Activated naive CD4-positive, alpha-beta T cell treated with anti-CD3 and anti-CD28 coated beads, Interleukin-2, amount 10 ng/mL, durations not matched to agents 7 days and 5 days (primary cell): ENCODE results near the gene AKNAD1.
"Not testable (repeated sequence)": the region's sequence is repeated elsewhere in the genome, so short reads cannot be mapped to it uniquely, and the experiment has no call there.

Source experiments
- CTCF ChIA-PET: fragments of 350-600 bp; sonication (Branson Sonifier 250); formaldehyde crosslinking; loops from one replicate; lab custom pipeline; 2021; ENCODE audit warnings: antibody characterized with exemption; lab: Charles Lee
- DNase-seq: peaks from one replicate; pipeline ENCODE4 v3.0.0-alpha.2; 2020
- H3K27ac Mint-ChIP-seq: one replicate; pipeline ENCODE4 v1.8.0; 2021; ENCODE audit warnings: mild to moderate bottlenecking, moderate library complexity, mixed read lengths
- H3K27me3 Mint-ChIP-seq: one replicate; pipeline ENCODE4 v1.8.0; 2021; ENCODE audit warnings: mild to moderate bottlenecking, mixed read lengths
- H3K36me3 Mint-ChIP-seq: one replicate; pipeline ENCODE4 v1.8.0; 2021; ENCODE audit warnings: mixed read lengths
- H3K4me1 Mint-ChIP-seq: one replicate; pipeline ENCODE4 v1.8.0; 2021; ENCODE audit warnings: mixed read lengths
- H3K4me3 Mint-ChIP-seq: one replicate; pipeline ENCODE4 v1.8.0; 2021; ENCODE audit warnings: mild to moderate bottlenecking, moderate library complexity, mixed read lengths
- H3K9me3 Mint-ChIP-seq: one replicate; pipeline ENCODE4 v1.8.0; 2021; ENCODE audit warnings: mixed read lengths

The AKNAD1 gene

GRCh38 chr1:108856994-108857393, at the start of gene AKNAD1:
Gene AKNAD1 (minus strand): TSS chr1:108857094. CDS start chr1:108852664, 4,430 bp downstream.
- Mint-ChIP-seq H3K4me3 (no peak within 1 kb of the TSS), H3K9me3 (no peaks in the 10 kb centered on the region), H3K4me1 (peaks cover 12% of the 10 kb centered on the region), H3K36me3 (no peaks in the 10 kb centered on the region), H3K27me3 (peaks cover 46% of the 10 kb centered on the region), H3K27ac (no peak within 1 kb of the TSS)
- CTCF ChIA-PET = no interaction called here
- no peak for DNase-seq

DNA sequence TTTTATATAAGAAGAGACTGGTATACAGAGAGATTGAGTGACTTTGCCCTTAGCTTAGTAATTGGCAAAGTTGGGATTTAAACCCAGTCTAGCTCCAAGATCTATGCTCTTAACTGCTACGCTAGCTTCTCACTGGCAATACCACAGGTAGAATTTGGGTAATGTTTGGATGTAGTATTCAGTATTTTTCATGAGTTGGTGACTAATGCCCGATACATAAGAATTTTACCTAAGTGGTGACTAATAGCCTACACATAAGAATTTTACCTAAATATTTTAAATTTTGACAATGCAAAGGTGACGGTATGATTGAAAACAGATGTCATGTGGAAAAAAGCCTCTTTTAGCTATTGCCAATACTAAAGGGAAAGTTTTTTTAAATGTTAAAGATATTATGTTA, 44.2 kb upstream of the AKNAD1 start:
- no peak for DNase-seq
- CTCF ChIA-PET = interaction anchor here (1.3 kb wide), 1 partner anchor 73 kb away, joined by 9 read pairs; no protein-coding TSS in a partner anchor
- Mint-ChIP-seq H3K4me1 (no peaks in the 10 kb centered on the region), H3K4me3 (no peak overlapping the region), H3K27me3 (no peaks in the 10 kb centered on the region), H3K36me3 (peaks cover 28% of the 10 kb centered on the region), H3K27ac (no peak overlapping the region), H3K9me3 (no peaks in the 10 kb centered on the region)

- H3K4me1 Mint-ChIP-seq = no peaks in the 10 kb centered on the region
- DNase-seq = peak; percentile 40
- H3K4me3 Mint-ChIP-seq = no peak overlapping the region
- no peak overlapping the region for H3K27ac Mint-ChIP-seq
- no peaks in the 10 kb centered on the region for H3K9me3 Mint-ChIP-seq
- peaks cover 19% of the 10 kb centered on the region for H3K36me3 Mint-ChIP-seq
- no peaks in the 10 kb centered on the region for H3K27me3 Mint-ChIP-seq
- CTCF ChIA-PET = interaction anchor here (0.6 to 9.2 kb wide), 8 partner anchors 8 to 191 kb away, joined by 3 to 148 read pairs (median 3); no protein-coding TSS in a partner anchor
Measured at GRCh38 chr1:108897865-108898720, 41.2 kb upstream of the AKNAD1 start.

DNA sequence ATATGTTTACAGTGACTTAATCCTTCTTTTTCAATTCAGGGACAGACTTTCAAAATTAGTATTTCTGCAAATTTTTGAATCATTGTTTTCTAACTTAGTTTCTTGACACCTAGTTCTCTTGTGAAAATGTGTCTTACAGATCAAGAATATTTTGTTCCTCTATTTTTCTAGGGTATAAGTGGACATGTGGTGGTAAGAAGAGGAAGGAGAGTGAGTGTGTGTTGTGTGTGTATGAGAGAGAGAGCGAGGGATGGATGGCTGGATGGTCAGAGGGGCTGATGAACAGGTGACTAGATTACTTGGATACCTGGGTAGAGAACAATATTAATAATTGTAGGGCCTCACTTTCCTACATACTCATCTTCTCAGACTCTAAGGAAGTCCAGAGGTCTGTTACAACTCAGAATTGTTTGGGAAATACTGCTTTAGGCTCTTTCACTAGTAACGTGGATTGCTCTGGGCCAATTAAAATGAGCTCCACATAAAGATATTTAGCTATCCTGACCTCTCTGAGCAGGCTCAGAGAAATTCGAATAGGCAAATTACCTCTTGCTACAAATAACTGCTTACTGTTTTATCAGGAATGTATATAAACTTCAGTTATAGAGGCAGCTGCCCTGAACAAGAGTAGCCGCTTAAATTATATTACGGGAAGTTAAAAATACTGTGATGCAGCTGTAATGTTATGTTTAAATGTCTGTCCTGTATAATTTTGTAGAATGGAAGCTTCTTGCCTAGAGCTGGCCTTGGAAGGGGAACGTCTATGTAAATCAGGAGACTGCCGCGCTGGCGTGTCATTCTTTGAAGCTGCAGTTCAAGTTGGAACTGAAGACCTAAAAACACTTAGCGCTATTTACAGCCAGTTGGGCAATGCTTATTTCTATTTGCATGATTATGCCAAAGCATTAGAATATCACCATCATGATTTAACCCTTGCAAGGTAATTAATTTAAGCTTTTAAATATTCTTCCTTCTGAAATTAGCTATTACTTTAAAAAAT, 39.6 kb upstream of the AKNAD1 start:
- no peak overlapping the region for H3K4me3 Mint-ChIP-seq
- H3K9me3 Mint-ChIP-seq = no peaks in the 10 kb centered on the region
- H3K36me3 Mint-ChIP-seq = peaks cover 13% of the 10 kb centered on the region
- no peak for DNase-seq
- no peaks in the 10 kb centered on the region for H3K27me3 Mint-ChIP-seq
- no peak overlapping the region for H3K27ac Mint-ChIP-seq
- H3K4me1 Mint-ChIP-seq = no peaks in the 10 kb centered on the region
- CTCF ChIA-PET = interaction anchor here (0.6 to 9.2 kb wide), 6 partner anchors 8 to 204 kb away, joined by 3 to 148 read pairs (median 4); partner anchors contain the start of gene PRPF38B

- Mint-ChIP-seq H3K4me1 (no peaks in the 10 kb centered on the region), H3K27ac (no peak overlapping the region), H3K4me3 (no peak overlapping the region), H3K27me3 (no peaks in the 10 kb centered on the region), H3K9me3 (no peaks in the 10 kb centered on the region), H3K36me3 (peaks cover 5% of the 10 kb centered on the region)
- CTCF ChIA-PET = interaction anchor here (9.2 kb wide), 1 partner anchor 66 kb away, joined by 148 read pairs; no protein-coding TSS in a partner anchor
- DNase-seq = no peak
Measured at GRCh38 chr1:108893141-108893530, 36.2 kb upstream of the AKNAD1 start.

DNA sequence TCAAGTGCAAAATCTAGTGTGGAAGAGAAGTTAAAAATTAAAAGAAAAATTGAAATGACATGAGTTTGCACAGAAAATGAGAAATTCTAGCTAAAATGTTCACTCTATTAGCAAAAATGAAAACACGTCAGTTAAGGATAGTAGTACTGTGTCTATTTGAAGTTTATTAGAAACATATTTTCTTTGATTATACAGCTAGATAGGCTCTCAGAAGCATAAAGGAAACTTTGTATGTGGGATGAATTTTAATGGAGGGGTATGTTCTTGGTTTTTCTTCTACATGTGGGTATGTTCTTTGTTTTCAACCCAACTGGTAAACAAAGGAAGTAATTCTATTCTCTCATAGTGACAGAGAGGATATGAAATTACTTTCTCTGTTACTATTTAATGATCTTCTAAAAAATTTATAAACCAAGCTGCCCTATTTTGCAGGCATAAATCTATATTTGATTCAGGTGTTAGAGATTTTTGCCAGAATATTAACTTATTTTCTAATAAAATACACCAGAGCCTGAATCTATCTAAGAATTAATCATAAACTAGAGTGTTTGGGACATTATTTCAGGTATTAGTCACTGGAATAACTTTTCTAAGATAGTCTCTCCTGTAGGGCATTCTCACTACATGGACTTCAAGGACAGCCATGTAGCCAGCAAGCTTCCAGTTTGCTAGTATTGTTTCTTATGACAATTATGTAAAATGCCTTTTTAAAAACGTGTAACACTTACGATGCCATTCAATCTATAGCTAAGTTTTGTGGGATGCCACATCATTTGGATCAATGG, 35.7 kb upstream of the AKNAD1 start:
- peaks cover 2% of the 10 kb centered on the region for H3K36me3 Mint-ChIP-seq
- no peak overlapping the region for H3K4me3 Mint-ChIP-seq
- H3K9me3 Mint-ChIP-seq = no peaks in the 10 kb centered on the region
- no peaks in the 10 kb centered on the region for H3K27me3 Mint-ChIP-seq
- DNase-seq = no peak
- no peaks in the 10 kb centered on the region for H3K4me1 Mint-ChIP-seq
- no peak overlapping the region for H3K27ac Mint-ChIP-seq
- CTCF ChIA-PET = interaction anchor here (9.2 kb wide), 1 partner anchor 66 kb away, joined by 148 read pairs; no protein-coding TSS in a partner anchor

- no peaks in the 10 kb centered on the region for H3K4me1 Mint-ChIP-seq
- no peak overlapping the region for H3K27ac Mint-ChIP-seq
- no peak overlapping the region for H3K4me3 Mint-ChIP-seq
- peaks cover 4% of the 10 kb centered on the region for H3K36me3 Mint-ChIP-seq
- no peaks in the 10 kb centered on the region for H3K9me3 Mint-ChIP-seq
- H3K27me3 Mint-ChIP-seq = no peaks in the 10 kb centered on the region
- DNase-seq = no peak
- CTCF ChIA-PET = interaction anchor here (1.5 kb wide), 1 partner anchor 8 kb away, joined by 5 read pairs; no protein-coding TSS in a partner anchor
Measured at GRCh38 chr1:108889706-108890384, 33.0 kb upstream of the AKNAD1 start.

DNA sequence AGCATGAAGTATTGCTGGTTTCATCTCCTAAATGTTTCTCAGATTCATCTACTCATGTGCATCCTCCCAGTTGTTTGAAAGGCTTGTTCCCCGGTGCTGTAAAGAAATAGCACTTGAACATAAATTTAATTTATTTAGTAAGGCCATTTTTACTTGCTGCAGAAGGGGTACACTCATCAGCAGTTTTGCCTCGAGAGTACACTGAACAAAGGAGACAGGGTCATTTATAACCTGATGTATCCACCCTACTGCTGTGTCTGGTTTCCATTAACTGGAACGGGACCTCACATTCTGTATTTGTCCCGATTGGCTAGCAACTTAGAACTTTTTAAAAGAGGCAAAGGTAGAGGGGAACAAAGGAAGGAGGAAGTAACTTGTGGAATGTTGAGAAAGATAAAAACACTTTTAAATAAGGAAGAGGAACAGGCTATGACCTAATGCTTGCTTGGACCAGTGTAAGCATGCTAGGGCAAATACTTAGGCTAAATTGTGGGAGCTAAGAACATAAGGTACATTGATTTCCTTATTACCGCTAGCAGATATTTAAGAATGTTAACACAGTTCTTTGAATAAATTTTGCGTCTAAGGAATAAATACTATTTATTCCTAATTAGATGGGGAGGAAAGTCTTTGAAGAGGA, 32.2 kb upstream of the AKNAD1 start:
- not testable (repeated sequence) for DNase-seq, H3K4me3 Mint-ChIP-seq, H3K36me3 Mint-ChIP-seq, H3K27me3 Mint-ChIP-seq, H3K27ac Mint-ChIP-seq, H3K9me3 Mint-ChIP-seq, H3K4me1 Mint-ChIP-seq
- CTCF ChIA-PET = interaction anchor here (1.5 kb wide), 1 partner anchor 9 kb away, joined by 5 read pairs; no protein-coding TSS in a partner anchor

DNA sequence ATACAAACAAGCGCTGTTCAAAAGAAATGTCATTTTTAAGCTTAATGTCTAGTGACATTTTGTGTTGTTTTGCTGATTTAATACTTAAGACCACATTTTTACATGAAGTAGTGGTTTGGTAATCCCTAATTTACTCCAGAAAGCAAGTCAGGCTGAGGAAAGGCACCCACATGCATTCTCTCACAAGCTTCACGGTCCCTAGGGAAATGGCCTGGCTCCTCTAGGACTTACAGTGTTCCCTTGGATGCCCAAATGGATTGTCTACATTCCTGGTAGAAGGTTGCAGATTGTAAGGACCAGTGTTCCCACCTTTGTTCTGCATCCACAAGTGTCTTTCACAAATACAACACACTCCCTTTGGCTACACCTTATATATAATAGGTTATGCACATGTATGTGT, 29.4 kb upstream of the AKNAD1 start:
- no peak overlapping the region for H3K27ac Mint-ChIP-seq
- H3K9me3 Mint-ChIP-seq = no peaks in the 10 kb centered on the region
- H3K27me3 Mint-ChIP-seq = no peaks in the 10 kb centered on the region
- CTCF ChIA-PET = no interaction called here
- DNase-seq = no peak
- no peak overlapping the region for H3K4me3 Mint-ChIP-seq
- no peaks in the 10 kb centered on the region for H3K4me1 Mint-ChIP-seq
- peaks cover 7% of the 10 kb centered on the region for H3K36me3 Mint-ChIP-seq

DNA sequence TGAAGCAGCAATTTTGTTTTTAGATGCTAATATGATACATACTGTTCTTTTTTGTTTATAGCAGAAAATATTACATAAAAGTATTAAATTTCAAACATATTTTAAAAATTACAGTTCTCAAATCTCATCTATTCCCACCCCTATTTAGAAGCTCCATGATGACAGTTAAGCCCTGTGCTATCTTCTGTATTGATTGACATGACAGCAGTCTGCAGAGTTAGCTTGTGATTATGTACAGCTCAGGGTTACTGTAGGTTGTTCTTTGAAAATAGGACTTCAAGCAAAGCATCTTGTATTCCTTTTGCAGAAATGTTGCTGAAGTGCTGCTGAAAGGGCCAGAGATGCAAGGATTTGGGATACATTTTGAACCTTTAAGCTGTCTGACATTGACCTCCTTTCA, 28.1 kb upstream of the AKNAD1 start:
- Mint-ChIP-seq H3K4me1 (peaks cover 3% of the 10 kb centered on the region), H3K27ac (no peak overlapping the region), H3K9me3 (no peaks in the 10 kb centered on the region), H3K4me3 (no peak overlapping the region), H3K36me3 (peaks cover 8% of the 10 kb centered on the region), H3K27me3 (no peaks in the 10 kb centered on the region)
- no peak for DNase-seq
- CTCF ChIA-PET = no interaction called here

DNA sequence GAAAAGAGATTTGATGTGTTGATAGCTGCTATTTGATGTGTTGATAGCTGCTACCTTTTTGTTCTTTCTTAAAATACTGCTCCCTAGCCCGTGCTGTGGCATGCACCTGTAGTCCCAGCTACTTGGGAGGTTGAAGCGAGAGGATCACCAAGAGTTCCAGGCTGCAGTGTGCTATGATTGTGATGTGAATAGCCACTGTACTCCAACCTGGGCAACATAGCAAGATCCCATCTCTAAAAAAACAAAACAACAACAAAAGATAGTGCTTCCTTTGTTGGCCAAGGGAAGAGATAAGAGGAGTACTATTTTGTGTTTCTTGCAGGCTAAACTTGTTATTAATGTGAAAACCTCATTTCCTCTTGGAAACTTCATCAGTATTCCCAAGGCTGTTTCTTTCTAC, 25.9 kb upstream of the AKNAD1 start:
- H3K27me3 Mint-ChIP-seq = peaks cover 4% of the 10 kb centered on the region
- DNase-seq = no peak
- peaks cover 13% of the 10 kb centered on the region for H3K36me3 Mint-ChIP-seq
- H3K27ac Mint-ChIP-seq = no peak overlapping the region
- no peaks in the 10 kb centered on the region for H3K9me3 Mint-ChIP-seq
- H3K4me3 Mint-ChIP-seq = no peak overlapping the region
- H3K4me1 Mint-ChIP-seq = peaks cover 16% of the 10 kb centered on the region
- CTCF ChIA-PET = interaction anchor here (0.6 to 1.3 kb wide), 5 partner anchors 12 to 217 kb away, joined by 3 to 4 read pairs (median 3); no protein-coding TSS in a partner anchor

DNA sequence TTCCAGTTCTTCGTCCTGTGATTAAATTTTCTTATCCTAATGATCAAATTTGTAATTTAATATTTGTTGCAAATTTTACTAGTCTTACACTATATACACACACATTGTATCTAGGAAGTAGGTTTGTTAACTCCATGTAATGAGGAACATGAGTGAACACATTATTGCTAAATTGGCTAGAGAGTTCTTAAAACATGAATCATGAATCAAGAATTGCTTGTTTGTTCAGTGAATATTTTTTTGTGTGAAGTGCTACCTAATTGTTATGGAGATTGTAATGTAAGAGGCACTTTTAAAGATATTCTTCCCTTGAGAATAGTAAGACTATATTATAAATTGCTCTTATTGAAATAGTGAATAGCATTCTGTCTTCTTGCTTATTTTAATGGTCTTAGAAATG, 24.5 kb upstream of the AKNAD1 start:
- peaks cover 23% of the 10 kb centered on the region for H3K4me1 Mint-ChIP-seq
- no peaks in the 10 kb centered on the region for H3K9me3 Mint-ChIP-seq
- peaks cover 16% of the 10 kb centered on the region for H3K27me3 Mint-ChIP-seq
- H3K36me3 Mint-ChIP-seq = peaks cover 11% of the 10 kb centered on the region
- H3K27ac Mint-ChIP-seq = no peak overlapping the region
- no peak overlapping the region for H3K4me3 Mint-ChIP-seq
- DNase-seq = no peak
- CTCF ChIA-PET = no interaction called here
